Measurements from ENCODE around the gene ACOT13.
"Not testable (repeated sequence)": the region's sequence is repeated elsewhere in the genome, so short reads cannot be mapped to it uniquely, and the experiment has no call there.

Gene ACOT13

DNA sequence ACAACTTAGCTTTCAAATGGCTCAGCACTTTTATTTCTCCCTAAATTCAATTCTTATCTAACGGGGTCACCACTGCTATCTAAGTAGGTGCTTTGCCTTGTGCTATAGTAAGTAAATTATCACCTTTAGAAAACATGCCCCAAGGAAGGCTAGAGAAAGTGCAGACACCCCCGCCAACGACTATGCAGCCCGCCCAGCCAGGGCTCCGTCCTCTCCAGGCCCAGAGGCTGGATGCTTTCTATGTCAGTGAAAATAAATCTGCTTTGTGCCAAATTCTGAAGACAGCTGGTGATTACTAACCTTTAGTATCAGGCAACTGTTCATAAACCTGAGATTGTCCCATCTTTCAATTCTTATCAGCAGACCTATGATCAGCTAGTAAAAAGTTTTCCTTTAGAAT lies 35.2 kb upstream of the ACOT13 start:
- DNase-seq: peak; percentile 45
- Histone ChIP-seq H4K8ac (ENCODE audit: low read depth, low read length) (no peak overlapping the region), H3K27ac (ENCODE audit: low read depth, low read length) (no peak overlapping the region), H2BK15ac (replicated peaks; ENCODE audit: low read depth) (no peak overlapping the region), H3K4ac (ENCODE audit: low read depth, low read length) (no peak overlapping the region), H3K36me3 (ENCODE audit: control insufficient read depth, insufficient read depth, low read length) (no peaks in the 10 kb centered on the region), H3K4me3 (ENCODE audit: low read length) (no peak overlapping the region), H2AK5ac (ENCODE audit: low read length) (no peak overlapping the region), H2BK120ac (ENCODE audit: low read depth, low read length) (no peak overlapping the region), H3K23ac (ENCODE audit: low read length) (no peak overlapping the region), H3K4me2 (ENCODE audit: low read length) (no peak overlapping the region), H3K9ac (ENCODE audit: low read length) (no peak overlapping the region), H3K4me1 (ENCODE audit: control insufficient read depth, low read depth, low read length) (peaks cover 8% of the 10 kb centered on the region), H3K79me1 (ENCODE audit: low read length) (no peaks in the 10 kb centered on the region), H3K56ac (ENCODE audit: low read length) (no peak overlapping the region), H3K18ac (ENCODE audit: low read length) (no peak overlapping the region), H4K5ac (ENCODE audit: low read length) (no peak overlapping the region), H3K79me2 (ENCODE audit: control insufficient read depth, insufficient read depth, low read length) (no peaks in the 10 kb centered on the region), H3K27me3 (ENCODE audit: insufficient read depth, low read length, poor library complexity) (no peaks in the 10 kb centered on the region), H2BK5ac (ENCODE audit: low read length) (no peak overlapping the region)
- no CpG with 5 or more reads among the region's 5 CpGs for WGBS (ENCODE audit: extremely low coverage, insufficient coverage, low lambda C conversion rate)

DNA sequence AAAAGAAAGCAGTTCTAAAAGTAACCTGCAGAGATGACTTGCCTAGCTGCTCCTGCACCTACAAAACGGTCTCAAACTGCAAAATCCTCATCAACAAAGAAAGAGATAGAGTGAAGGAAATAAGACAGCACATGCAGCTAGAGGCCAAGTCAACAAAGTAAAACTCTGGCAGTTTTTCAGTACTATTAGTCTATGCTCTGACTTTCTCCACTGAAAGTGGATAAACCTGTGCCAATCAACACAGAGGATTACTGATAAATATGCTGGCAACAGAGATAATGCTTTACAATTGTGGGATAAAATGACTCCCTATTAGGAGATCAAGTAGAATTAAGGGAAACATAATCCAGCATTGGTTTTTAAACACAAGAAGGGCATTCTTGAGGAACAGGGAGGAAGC lies 34.3 kb upstream of the ACOT13 start:
- Histone ChIP-seq H2BK5ac (ENCODE audit: low read length) (no peak overlapping the region), H2AK5ac (ENCODE audit: low read length) (no peak overlapping the region), H3K27me3 (ENCODE audit: insufficient read depth, low read length, poor library complexity) (no peaks in the 10 kb centered on the region), H3K4me3 (ENCODE audit: low read length) (no peak overlapping the region), H4K8ac (ENCODE audit: low read depth, low read length) (no peak overlapping the region), H2BK15ac (replicated peaks; ENCODE audit: low read depth) (no peak overlapping the region), H3K9ac (ENCODE audit: low read length) (no peak overlapping the region), H3K36me3 (ENCODE audit: control insufficient read depth, insufficient read depth, low read length) (no peaks in the 10 kb centered on the region), H3K4ac (ENCODE audit: low read depth, low read length) (no peak overlapping the region), H3K4me1 (ENCODE audit: control insufficient read depth, low read depth, low read length) (peaks cover 8% of the 10 kb centered on the region), H3K79me2 (ENCODE audit: control insufficient read depth, insufficient read depth, low read length) (no peaks in the 10 kb centered on the region), H3K4me2 (ENCODE audit: low read length) (no peak overlapping the region), H3K18ac (ENCODE audit: low read length) (no peak overlapping the region), H3K23ac (ENCODE audit: low read length) (no peak overlapping the region), H3K79me1 (ENCODE audit: low read length) (no peaks in the 10 kb centered on the region), H3K27ac (ENCODE audit: low read depth, low read length) (no peak overlapping the region), H2BK120ac (ENCODE audit: low read depth, low read length) (no peak overlapping the region), H3K56ac (ENCODE audit: low read length) (no peak overlapping the region), H4K5ac (ENCODE audit: low read length) (no peak overlapping the region)
- no peak for DNase-seq
- no CpG with 5 or more reads among the region's 1 CpG for WGBS (ENCODE audit: extremely low coverage, insufficient coverage, low lambda C conversion rate)

- no peak for DNase-seq
- H3K4ac ChIP-seq (ENCODE audit: low read depth, low read length): no peak overlapping the region
- H3K79me2 ChIP-seq (ENCODE audit: control insufficient read depth, insufficient read depth, low read length): no peaks in the 10 kb centered on the region
- H3K27ac ChIP-seq (ENCODE audit: low read depth, low read length): no peak overlapping the region
- no peaks in the 10 kb centered on the region for H3K27me3 ChIP-seq (ENCODE audit: insufficient read depth, low read length, poor library complexity)
- H2BK5ac ChIP-seq (ENCODE audit: low read length): no peak overlapping the region
- peaks cover 7% of the 10 kb centered on the region for H3K4me1 ChIP-seq (ENCODE audit: control insufficient read depth, low read depth, low read length)
- no peak overlapping the region for H2BK15ac ChIP-seq (replicated peaks; ENCODE audit: low read depth)
- H3K4me3 ChIP-seq (ENCODE audit: low read length): no peak overlapping the region
- no peak overlapping the region for H3K56ac ChIP-seq (ENCODE audit: low read length)
- no peak overlapping the region for H3K9ac ChIP-seq (ENCODE audit: low read length)
- no peaks in the 10 kb centered on the region for H3K79me1 ChIP-seq (ENCODE audit: low read length)
- no peak overlapping the region for H4K8ac ChIP-seq (ENCODE audit: low read depth, low read length)
- no peak overlapping the region for H3K23ac ChIP-seq (ENCODE audit: low read length)
- no peak overlapping the region for H2AK5ac ChIP-seq (ENCODE audit: low read length)
- H2BK120ac ChIP-seq (ENCODE audit: low read depth, low read length): no peak overlapping the region
- H4K5ac ChIP-seq (ENCODE audit: low read length): no peak overlapping the region
- H3K18ac ChIP-seq (ENCODE audit: low read length): no peak overlapping the region
- no peaks in the 10 kb centered on the region for H3K36me3 ChIP-seq (ENCODE audit: control insufficient read depth, insufficient read depth, low read length)
- no peak overlapping the region for H3K4me2 ChIP-seq (ENCODE audit: low read length)
These were observed 30.2 kb upstream of the ACOT13 start for GRCh38 chr6:24636681-24637080.

GRCh38 chr6:24640166-24640565 lies 26.7 kb upstream of the ACOT13 start:
- Histone ChIP-seq H3K9ac (ENCODE audit: low read length) (no peak overlapping the region), H4K8ac (ENCODE audit: low read depth, low read length) (no peak overlapping the region), H3K4ac (ENCODE audit: low read depth, low read length) (no peak overlapping the region), H3K4me3 (ENCODE audit: low read length) (no peak overlapping the region), H3K79me2 (ENCODE audit: control insufficient read depth, insufficient read depth, low read length) (no peaks in the 10 kb centered on the region), H3K23ac (ENCODE audit: low read length) (no peak overlapping the region), H3K56ac (ENCODE audit: low read length) (no peak overlapping the region), H3K27me3 (ENCODE audit: insufficient read depth, low read length, poor library complexity) (no peaks in the 10 kb centered on the region), H3K4me2 (ENCODE audit: low read length) (no peak overlapping the region), H2AK5ac (ENCODE audit: low read length) (no peak overlapping the region), H2BK120ac (ENCODE audit: low read depth, low read length) (no peak overlapping the region), H3K36me3 (ENCODE audit: control insufficient read depth, insufficient read depth, low read length) (no peaks in the 10 kb centered on the region), H4K5ac (ENCODE audit: low read length) (no peak overlapping the region), H3K4me1 (ENCODE audit: control insufficient read depth, low read depth, low read length) (no peaks in the 10 kb centered on the region), H2BK5ac (ENCODE audit: low read length) (no peak overlapping the region), H3K18ac (ENCODE audit: low read length) (no peak overlapping the region), H3K79me1 (ENCODE audit: low read length) (no peaks in the 10 kb centered on the region), H3K27ac (ENCODE audit: low read depth, low read length) (no peak overlapping the region), H2BK15ac (replicated peaks; ENCODE audit: low read depth) (no peak overlapping the region)
- no CpG with 5 or more reads among the region's 1 CpG for WGBS (ENCODE audit: extremely low coverage, insufficient coverage, low lambda C conversion rate)
- DNase-seq: no peak

DNA sequence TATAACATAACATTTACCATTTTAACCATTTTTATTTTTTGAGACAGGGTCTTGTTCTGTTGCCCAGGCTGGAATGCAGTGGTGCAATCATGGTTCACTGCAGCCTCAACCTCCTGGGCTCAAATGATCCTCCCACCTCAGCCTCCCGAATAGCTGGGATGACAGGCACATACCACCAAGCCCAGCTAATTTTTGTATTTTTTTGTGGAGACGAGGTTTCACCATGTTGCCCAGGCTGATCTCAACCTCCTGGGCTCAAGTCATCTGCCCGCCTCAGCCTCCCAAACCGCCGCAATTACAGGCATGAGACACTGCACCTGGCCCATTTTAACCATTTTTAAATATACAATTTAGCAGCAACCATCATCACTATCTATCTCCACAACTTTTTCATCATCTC lies 26.2 kb upstream of the ACOT13 start:
- WGBS (ENCODE audit: extremely low coverage, insufficient coverage, low lambda C conversion rate): no CpG with 5 or more reads among the region's 5 CpGs
- not testable (repeated sequence) for H3K27me3 ChIP-seq (ENCODE audit: insufficient read depth, low read length, poor library complexity)

GRCh38 chr6:24642061-24642460 lies 24.8 kb upstream of the ACOT13 start:
- H3K4me2 ChIP-seq (ENCODE audit: low read length): no peak overlapping the region
- no peak overlapping the region for H3K18ac ChIP-seq (ENCODE audit: low read length)
- H3K27me3 ChIP-seq (ENCODE audit: insufficient read depth, low read length, poor library complexity): no peaks in the 10 kb centered on the region
- no peak overlapping the region for H3K4ac ChIP-seq (ENCODE audit: low read depth, low read length)
- H2BK15ac ChIP-seq (replicated peaks; ENCODE audit: low read depth): no peak overlapping the region
- no peak overlapping the region for H2BK5ac ChIP-seq (ENCODE audit: low read length)
- H3K56ac ChIP-seq (ENCODE audit: low read length): no peak overlapping the region
- H2BK120ac ChIP-seq (ENCODE audit: low read depth, low read length): no peak overlapping the region
- no peaks in the 10 kb centered on the region for H3K4me1 ChIP-seq (ENCODE audit: control insufficient read depth, low read depth, low read length)
- H3K9ac ChIP-seq (ENCODE audit: low read length): no peak overlapping the region
- no peaks in the 10 kb centered on the region for H3K36me3 ChIP-seq (ENCODE audit: control insufficient read depth, insufficient read depth, low read length)
- no peak overlapping the region for H4K5ac ChIP-seq (ENCODE audit: low read length)
- H3K79me1 ChIP-seq (ENCODE audit: low read length): no peaks in the 10 kb centered on the region
- H3K27ac ChIP-seq (ENCODE audit: low read depth, low read length): no peak overlapping the region
- no peak for DNase-seq
- no peak overlapping the region for H3K23ac ChIP-seq (ENCODE audit: low read length)
- no peak overlapping the region for H4K8ac ChIP-seq (ENCODE audit: low read depth, low read length)
- H3K79me2 ChIP-seq (ENCODE audit: control insufficient read depth, insufficient read depth, low read length): no peaks in the 10 kb centered on the region
- no peak overlapping the region for H2AK5ac ChIP-seq (ENCODE audit: low read length)
- no peak overlapping the region for H3K4me3 ChIP-seq (ENCODE audit: low read length)

More for the DNA sequence above, 26.2 kb upstream of the ACOT13 start:
- H3K4ac ChIP-seq (ENCODE audit: low read depth, low read length); H3K23ac ChIP-seq (ENCODE audit: low read length); H3K4me3 ChIP-seq (ENCODE audit: low read length); H3K4me1 ChIP-seq (ENCODE audit: control insufficient read depth, low read depth, low read length); H2BK120ac ChIP-seq (ENCODE audit: low read depth, low read length); H3K18ac ChIP-seq (ENCODE audit: low read length); H4K5ac ChIP-seq (ENCODE audit: low read length); H3K4me2 ChIP-seq (ENCODE audit: low read length); H2BK5ac ChIP-seq (ENCODE audit: low read length); H2BK15ac ChIP-seq (replicated peaks; ENCODE audit: low read depth); H3K27ac ChIP-seq (ENCODE audit: low read depth, low read length); H3K79me1 ChIP-seq (ENCODE audit: low read length); H2AK5ac ChIP-seq (ENCODE audit: low read length); DNase-seq; H4K8ac ChIP-seq (ENCODE audit: low read depth, low read length); H3K56ac ChIP-seq (ENCODE audit: low read length); H3K36me3 ChIP-seq (ENCODE audit: control insufficient read depth, insufficient read depth, low read length); H3K9ac ChIP-seq (ENCODE audit: low read length); H3K79me2 ChIP-seq (ENCODE audit: control insufficient read depth, insufficient read depth, low read length): not testable (repeated sequence)
